Astrocyte of the cerebellum (primary cell): ENCODE data around the gene HSF5.

Source experiments
- DNase-seq: peaks from one replicate; pipeline ENCODE4 v3.0.0-alpha.2; 2011; ENCODE audit warnings: low read depth
- H3K4me3 ChIP-seq: 2 replicates; pipeline ENCODE4 v1.5.1; 2011; ENCODE audit warnings: mild to moderate bottlenecking, low read depth, low read length, moderate library complexity
- CTCF ChIP-seq: IDR thresholded peaks from 2 replicates; pipeline ENCODE4 v1.5.1; 2012; ENCODE audit warnings: low read length, low read depth, moderate library complexity, mild to moderate bottlenecking; ENCODE audit errors: missing control alignments
- in situ Hi-C: cut with HindIII; loops from 2 replicates; pipeline ENCODE4 v1.10.0; 2017; ENCODE audit warnings: low sequenced_read_pairs

HSF5 gene

GRCh38 chr17:58420827-58421226 lies 67.4 kb downstream of the HSF5 start:
- no peak for DNase-seq
- no peak overlapping the region for H3K4me3 ChIP-seq
- no peak for TF ChIP-seq CTCF
- in situ Hi-C loops, result no loop called here

- in situ Hi-C loops, result no loop called here
- peak within 1 kb of the TSS; percentile 39 for H3K4me3 ChIP-seq
- peak; percentile 95 for TF ChIP-seq CTCF
- peak; percentile 84 for DNase-seq
Measured at GRCh38 chr17:58417300-58418092, 70.7 kb downstream of the HSF5 start, which contains the start of gene RNF43. Gene RNF43, minus strand, starts transcription at chr17:58417534. Its CDS starts 1,957 bp downstream, at chr17:58415577.

GRCh38 chr17:58416937-58417299 lies 71.3 kb downstream of the HSF5 start:
- H3K4me3 ChIP-seq, result peak overlapping the region; percentile 39
- no peak for TF ChIP-seq CTCF

GRCh38 chr17:58416396-58416795 lies 71.8 kb downstream of the HSF5 start:
- H3K4me3 ChIP-seq, result peak overlapping the region; percentile 39
- no peak for TF ChIP-seq CTCF
- in situ Hi-C loops, result no loop called here

More at GRCh38 chr17:58416937-58417299, 71.3 kb downstream of the HSF5 start:
- DNase-seq, result no peak
- in situ Hi-C loops, result no loop called here

GRCh38 chr17:58415371-58416055 lies 72.7 kb downstream of the HSF5 start:
- in situ Hi-C loops, result no loop called here
- TF ChIP-seq CTCF, result no peak
- H3K4me3 ChIP-seq, result peak overlapping the region; percentile 39
- no peak for DNase-seq

More at GRCh38 chr17:58416396-58416795, 71.8 kb downstream of the HSF5 start:
- DNase-seq, result no peak

- H3K4me3 ChIP-seq, result peak overlapping the region; percentile 3
- no peak for DNase-seq
- TF ChIP-seq CTCF, result no peak
- in situ Hi-C loops, result no loop called here
Measured at GRCh38 chr17:58414596-58414997, 73.6 kb downstream of the HSF5 start.
